ENCODE results near the gene SEC11A. TPM values are rescaled to one million over a fixed set of nuclear protein-coding genes. Genes with fewer than 3 reads are reported as not detected.

Gene SEC11A
- total RNA-seq, 1 donor from 2014 or later, result 589 TPM

GRCh38 chr15:84741121-84741520, 25.2 kb upstream of the SEC11A start:
- Histone ChIP-seq H3K79me2 (ENCODE audit: low read depth) (peaks cover 3% of the 10 kb centered on the region), H3K4me3 (no peak overlapping the region), H3K4me2 (no peak overlapping the region), H3K27me3 (no peaks in the 10 kb centered on the region), H3K9ac (no peak overlapping the region), H3K27ac (no peak overlapping the region), H3F3A (ENCODE audit: low read depth) (no peaks in the 10 kb centered on the region), H3K9me3 (ENCODE audit: low read depth) (no peaks in the 10 kb centered on the region), H3K36me3 (no peaks in the 10 kb centered on the region), H4K20me1 (ENCODE audit: low read depth) (no peaks in the 10 kb centered on the region), H2AFZ (replicated peaks) (no peak overlapping the region), H3K4me1 (no peaks in the 10 kb centered on the region)
- TF ChIP-seq CTCF (IDR thresholded peaks at IDR 0.05) (no peak), EZH2phosphoT487 (IDR thresholded peaks at IDR 0.05) (no peak), EZH2 (IDR thresholded peaks at IDR 0.05) (no peak)
- DNase-seq (ENCODE audit: low spot score), result no peak
- no peaks in the 10 kb centered on the region for H3K27me3 Mint-ChIP-seq (ENCODE audit: insufficient read depth, low read depth)
- peaks cover 2% of the 10 kb centered on the region for H3K4me1 Mint-ChIP-seq
- H3K27ac Mint-ChIP-seq, result no peak overlapping the region
- H3K9me3 Mint-ChIP-seq, result no peaks in the 10 kb centered on the region
- no peak overlapping the region for H3K4me3 Mint-ChIP-seq
- no peaks in the 10 kb centered on the region for H3K36me3 Mint-ChIP-seq

- no peaks in the 10 kb centered on the region for H3K27me3 ChIP-seq
- no peaks in the 10 kb centered on the region for H3K79me2 ChIP-seq (ENCODE audit: low read depth)
- Mint-ChIP-seq H3K27ac (no peak overlapping the region), H3K4me1 (no peaks in the 10 kb centered on the region), H3K4me3 (no peak overlapping the region), H3K36me3 (no peaks in the 10 kb centered on the region), H3K27me3 (ENCODE audit: insufficient read depth, low read depth) (no peaks in the 10 kb centered on the region), H3K9me3 (no peaks in the 10 kb centered on the region)
- H3F3A ChIP-seq (ENCODE audit: low read depth), result peaks cover 2% of the 10 kb centered on the region
- H3K9ac ChIP-seq, result no peak overlapping the region
- DNase-seq (ENCODE audit: low spot score), result no peak
- H3K4me2 ChIP-seq, result no peak overlapping the region
- no peaks in the 10 kb centered on the region for H4K20me1 ChIP-seq (ENCODE audit: low read depth)
- TF ChIP-seq EZH2phosphoT487 (IDR thresholded peaks at IDR 0.05) (no peak), CTCF (IDR thresholded peaks at IDR 0.05) (no peak), EZH2 (IDR thresholded peaks at IDR 0.05) (no peak)
- no peaks in the 10 kb centered on the region for H3K4me1 ChIP-seq
- H3K4me3 ChIP-seq, result no peak overlapping the region
- H3K36me3 ChIP-seq, result no peaks in the 10 kb centered on the region
- H2AFZ ChIP-seq (replicated peaks), result no peak overlapping the region
- no peak overlapping the region for H3K27ac ChIP-seq
- no peaks in the 10 kb centered on the region for H3K9me3 ChIP-seq (ENCODE audit: low read depth)
These were observed 24.8 kb upstream of the SEC11A start for GRCh38 chr15:84740691-84741090.

- H3K27ac Mint-ChIP-seq, result no peak overlapping the region
- no peak overlapping the region for H3K4me3 ChIP-seq
- H3K4me3 Mint-ChIP-seq, result no peak overlapping the region
These were observed 21.1 kb upstream of the SEC11A start for GRCh38 chr15:84737005-84737404.

More at GRCh38 chr15:84737005-84737404, 21.1 kb upstream of the SEC11A start:
- no peaks in the 10 kb centered on the region for H3K36me3 Mint-ChIP-seq
- H3K4me2 ChIP-seq, result no peak overlapping the region
- no peaks in the 10 kb centered on the region for H3K36me3 ChIP-seq
- H3K27ac ChIP-seq, result no peak overlapping the region
- peaks cover 14% of the 10 kb centered on the region for H3K4me1 Mint-ChIP-seq
- DNase-seq (ENCODE audit: low spot score), result no peak
- peaks cover 15% of the 10 kb centered on the region for H3F3A ChIP-seq (ENCODE audit: low read depth)
- no peaks in the 10 kb centered on the region for H3K9me3 ChIP-seq (ENCODE audit: low read depth)
- no peak overlapping the region for H2AFZ ChIP-seq (replicated peaks)
- peaks cover 2% of the 10 kb centered on the region for H4K20me1 ChIP-seq (ENCODE audit: low read depth)
- no peaks in the 10 kb centered on the region for H3K9me3 Mint-ChIP-seq
- H3K79me2 ChIP-seq (ENCODE audit: low read depth), result no peaks in the 10 kb centered on the region
- TF ChIP-seq EZH2 (IDR thresholded peaks at IDR 0.05) (no peak), CTCF (IDR thresholded peaks at IDR 0.05) (no peak), EZH2phosphoT487 (IDR thresholded peaks at IDR 0.05) (no peak)
- H3K4me1 ChIP-seq, result peaks cover 18% of the 10 kb centered on the region
- H3K27me3 Mint-ChIP-seq (ENCODE audit: insufficient read depth, low read depth), result peaks cover 4% of the 10 kb centered on the region
- no peak overlapping the region for H3K9ac ChIP-seq
- no peaks in the 10 kb centered on the region for H3K27me3 ChIP-seq

All from neural progenitor cell (in vitro differentiated cells).